ENCODE measurements around the gene FBXW12. TPM values are rescaled to one million over a fixed set of nuclear protein-coding genes. Genes with fewer than 3 reads are reported as not detected.

FBXW12 gene
- total and polyA plus RNA-seq, 2 donors (not counting 1 experiment from before 2014, with no cell fraction given), result not detected

- H3K4me3 ChIP-seq (ENCODE audit: control extremely low read depth in 1 of 5, extremely low read depth in 1 of 5, insufficient read depth in 1 of 5, low read depth in 2 of 5, low read length in 4 of 5), result no peak overlapping the region
- CTCF ChIA-PET, result interaction anchor here (1.5 to 4.1 kb wide), 3 partner anchors 11 to 117 kb away, joined by 3 to 14 read pairs (median 3); no protein-coding TSS in a partner anchor
- no peak overlapping the region for H3K27ac Mint-ChIP-seq
Measured at GRCh38 chr3:48387634-48388033, 15.6 kb downstream of the FBXW12 start.

GRCh38 chr3:48388966-48389365, 16.9 kb downstream of the FBXW12 start:
- DNase-seq (no peak), ATAC-seq (ENCODE audit: low read depth) (no peak)
- Histone ChIP-seq H3K27me3 (replicated peaks in 1 of 4; ENCODE audit: control extremely low read depth in 1 of 4, control insufficient read depth in 3 of 4, insufficient read depth in 4 of 4, low read length in 3 of 4) (peaks cover 0 to 2% (median 0%) of the 10 kb centered on the region in 4 experiments), H3K9ac (ENCODE audit: low read length) (no peak overlapping the region), H3K9me3 (ENCODE audit: control extremely low read depth in 1 of 3, control insufficient read depth in 2 of 3, insufficient read depth in 1 of 3, low read length in 2 of 3) (peaks cover 0 to 1% (median 0%) of the 10 kb centered on the region in 3 donors), H3K4me3 (ENCODE audit: control extremely low read depth in 1 of 5, extremely low read depth in 1 of 5, insufficient read depth in 1 of 5, low read depth in 2 of 5, low read length in 4 of 5) (no peak overlapping the region), H2AFZ (ENCODE audit: insufficient read depth, low read depth, low read length, poor library complexity, severe bottlenecking) (no peak overlapping the region), H3K4me1 (ENCODE audit: control insufficient read depth in 2 of 2, insufficient read depth in 2 of 2, low read length in 2 of 2) (no peaks in the 10 kb centered on the region), H4K20me1 (ENCODE audit: control insufficient read depth, insufficient read depth, low read length, poor library complexity, severe bottlenecking) (no peaks in the 10 kb centered on the region), H3K79me2 (ENCODE audit: control insufficient read depth, insufficient read depth, low read length) (no peaks in the 10 kb centered on the region), H3K27ac (ENCODE audit: low read length in 2 of 2) (no peak overlapping the region), H3K4me2 (replicated peaks; ENCODE audit: low read depth, low read length, poor library complexity, severe bottlenecking) (no peak overlapping the region), H3K36me3 (replicated peaks in 1 of 2; ENCODE audit: control extremely low read depth in 1 of 2, control insufficient read depth in 1 of 2, extremely low read depth in 1 of 2, insufficient read depth in 2 of 2, low read length in 1 of 2) (no peaks in the 10 kb centered on the region)
- Mint-ChIP-seq H3K4me1 (no peaks in the 10 kb centered on the region), H3K9me3 (ENCODE audit: insufficient read depth) (no peaks in the 10 kb centered on the region), H3K4me3 (no peak overlapping the region), H3K27me3 (peaks cover 38% of the 10 kb centered on the region), H3K27ac (no peak overlapping the region)
- no CpG with 5 or more reads among the region's 2 CpGs for WGBS (ENCODE audit: insufficient coverage)
- TF ChIP-seq EZH2 (IDR thresholded peaks at IDR 0.05; ENCODE audit: borderline replicate concordance, insufficient read depth, low read depth, low read length, poor library complexity, severe bottlenecking), result no peak
- TF ChIP-seq CTCF (IDR thresholded peaks at IDR 0.05), result no peak
- intact Hi-C loops (cut with micrococcal nuclease), result no loop called here
- ChIA-PET POLR2A (no interaction called here), CTCF (interaction anchor here (1.5 to 4.1 kb wide), 2 partner anchors 12 to 118 kb away, joined by 3 to 14 read pairs; no protein-coding TSS in a partner anchor)

More at GRCh38 chr3:48387634-48388033, 15.6 kb downstream of the FBXW12 start:
- ATAC-seq (ENCODE audit: low read depth) (no peak), DNase-seq (no peak)
- Histone ChIP-seq H2AFZ (ENCODE audit: insufficient read depth, low read depth, low read length, poor library complexity, severe bottlenecking) (no peak overlapping the region), H4K20me1 (ENCODE audit: control insufficient read depth, insufficient read depth, low read length, poor library complexity, severe bottlenecking) (no peaks in the 10 kb centered on the region), H3K27me3 (replicated peaks in 1 of 4; ENCODE audit: control extremely low read depth in 1 of 4, control insufficient read depth in 3 of 4, insufficient read depth in 4 of 4, low read length in 3 of 4) (no peaks in the 10 kb centered on the region), H3K36me3 (replicated peaks in 1 of 2; ENCODE audit: control extremely low read depth in 1 of 2, control insufficient read depth in 1 of 2, extremely low read depth in 1 of 2, insufficient read depth in 2 of 2, low read length in 1 of 2) (no peaks in the 10 kb centered on the region), H3K79me2 (ENCODE audit: control insufficient read depth, insufficient read depth, low read length) (no peaks in the 10 kb centered on the region), H3K9me3 (ENCODE audit: control extremely low read depth in 1 of 3, control insufficient read depth in 2 of 3, insufficient read depth in 1 of 3, low read length in 2 of 3) (peaks cover 0 to 1% (median 0%) of the 10 kb centered on the region in 3 donors), H3K4me2 (replicated peaks; ENCODE audit: low read depth, low read length, poor library complexity, severe bottlenecking) (no peak overlapping the region), H3K4me1 (ENCODE audit: control insufficient read depth in 2 of 2, insufficient read depth in 2 of 2, low read length in 2 of 2) (no peaks in the 10 kb centered on the region), H3K27ac (ENCODE audit: low read length in 2 of 2) (no peak overlapping the region), H3K9ac (ENCODE audit: low read length) (no peak overlapping the region)
- TF ChIP-seq CTCF (IDR thresholded peaks at IDR 0.05), result no peak
- no peak for TF ChIP-seq EZH2 (IDR thresholded peaks at IDR 0.05; ENCODE audit: borderline replicate concordance, insufficient read depth, low read depth, low read length, poor library complexity, severe bottlenecking)
- H3K27me3 Mint-ChIP-seq, result peaks cover 32% of the 10 kb centered on the region
- H3K9me3 Mint-ChIP-seq (ENCODE audit: insufficient read depth), result no peaks in the 10 kb centered on the region
- H3K4me3 Mint-ChIP-seq, result no peak overlapping the region
- POLR2A ChIA-PET, result no interaction called here
- intact Hi-C loops (cut with micrococcal nuclease), result no loop called here
- H3K4me1 Mint-ChIP-seq, result no peaks in the 10 kb centered on the region

Data from B cell (primary cell).